HG03060 (cell line): ENCODE measurements around the gene VWA2.
"Not testable (repeated sequence)": the region's sequence is repeated elsewhere in the genome, so short reads cannot be mapped to it uniquely, and the experiment has no call there.

Experiments used
- ATAC-seq: cut with Tn5 transposase; IDR thresholded peaks from one replicate; pipeline ENCODE4 v1.9.1; 2021; ENCODE audit warnings: low read depth, moderate number of reproducible peaks; ENCODE audit not compliant: unreplicated experiment

Gene VWA2

GRCh38 chr10:114311496-114312209 lies 72.6 kb downstream of the VWA2 start:
- ATAC-seq = no peak

- ATAC-seq = no peak
Observed at GRCh38 chr10:114313139-114313538, 74.1 kb downstream of the VWA2 start.

- ATAC-seq = no peak
Observed at GRCh38 chr10:114313866-114314265, 74.8 kb downstream of the VWA2 start.

GRCh38 chr10:114315566-114316420 lies 76.7 kb downstream of the VWA2 start:
- ATAC-seq = no peak

- no peak for ATAC-seq
Observed at GRCh38 chr10:114316744-114317143, 77.7 kb downstream of the VWA2 start.

- ATAC-seq = no peak
Observed at GRCh38 chr10:114319406-114320248, 80.6 kb downstream of the VWA2 start.

GRCh38 chr10:114320249-114321116 lies 81.4 kb downstream of the VWA2 start:
- ATAC-seq = no peak

GRCh38 chr10:114322344-114322743 lies 83.3 kb downstream of the VWA2 start:
- no peak for ATAC-seq

- ATAC-seq = no peak
Observed at GRCh38 chr10:114323023-114323422, 84.0 kb downstream of the VWA2 start.

- ATAC-seq = no peak
Observed at GRCh38 chr10:114326795-114327194, 87.7 kb downstream of the VWA2 start.

GRCh38 chr10:114327537-114328440 lies 88.7 kb downstream of the VWA2 start:
- no peak for ATAC-seq

GRCh38 chr10:114328441-114328812 lies 89.4 kb downstream of the VWA2 start:
- no peak for ATAC-seq

GRCh38 chr10:114328874-114329273 lies 89.8 kb downstream of the VWA2 start:
- no peak for ATAC-seq

GRCh38 chr10:114329634-114330365 lies 90.7 kb downstream of the VWA2 start:
- ATAC-seq = no peak

- ATAC-seq = no peak
Observed at GRCh38 chr10:114332301-114333192, 93.5 kb downstream of the VWA2 start.

GRCh38 chr10:114333441-114333840 lies 94.4 kb downstream of the VWA2 start:
- ATAC-seq = not testable (repeated sequence)

GRCh38 chr10:114334301-114334700 lies 95.2 kb downstream of the VWA2 start:
- ATAC-seq = no peak
